ENCODE measurements around the gene ADGRB2.

The ADGRB2 gene

GRCh38 chr1:31796707-31797106, 32.6 kb upstream of the ADGRB2 start (continued):
- TF ChIP-seq PRDM6 (tag by site-specific recombination; IDR thresholded peaks at IDR 0.05) (no peak), ZNF610 (tag by site-specific recombination; IDR thresholded peaks at IDR 0.05; ENCODE audit: borderline replicate concordance) (no peak), ZSCAN23 (tag by site-specific recombination; IDR thresholded peaks at IDR 0.05) (no peak), KLF7 (tag by site-specific recombination; IDR thresholded peaks at IDR 0.05; ENCODE audit: borderline replicate concordance) (no peak), ZNF16 (tag by site-specific recombination; IDR thresholded peaks at IDR 0.05; ENCODE audit: low read depth) (no peak), REST (tag by site-specific recombination; IDR thresholded peaks at IDR 0.05) (no peak), KLF17 (tag by site-specific recombination; IDR thresholded peaks at IDR 0.05) (no peak), ZBTB26 (tag by site-specific recombination; optimal IDR thresholded peaks at IDR 0.05) (no peak), ZNF76 (tag by site-specific recombination; IDR thresholded peaks at IDR 0.05; ENCODE audit: borderline replicate concordance, low read depth) (no peak), ZNF600 (tag by site-specific recombination; IDR thresholded peaks at IDR 0.05) (no peak), PRDM4 (tag by site-specific recombination; IDR thresholded peaks at IDR 0.05) (no peak)

- no peak overlapping the region for H3K4me3 ChIP-seq (ENCODE audit: low read depth, low read length)
- ChIA-PET CTCF (interaction anchor here (1.1 kb wide), 1 partner anchor 247 kb away, joined by 4 read pairs; no protein-coding TSS in a partner anchor), POLR2A (no interaction called here)
- H3K36me3 ChIP-seq (ENCODE audit: control insufficient read depth in 2 of 2, insufficient read depth in 1 of 2, low read length in 2 of 2) = no peaks in the 10 kb centered on the region
- H3K27ac ChIP-seq (ENCODE audit: extremely low read depth, low read depth, low read length) = no peak overlapping the region
- H3K4me1 ChIP-seq (ENCODE audit: control insufficient read depth, insufficient read depth, low read length) = no peaks in the 10 kb centered on the region
- no peaks in the 10 kb centered on the region for H3K9me3 ChIP-seq (ENCODE audit: control insufficient read depth, insufficient read depth, low read depth, low read length)
- TF ChIP-seq ZIC2 (tag by site-specific recombination; IDR thresholded peaks at IDR 0.05) (peak; percentile 82), ZBTB26 (tag by site-specific recombination; optimal IDR thresholded peaks at IDR 0.05) (no peak), ZNF660 (tag by site-specific recombination; IDR thresholded peaks at IDR 0.05) (peak; percentile 49; the same call in 1 of the 2 replicates), ZEB2 (tag by site-specific recombination; IDR thresholded peaks at IDR 0.05) (peak; percentile 53), ZNF544 (tag by site-specific recombination; IDR thresholded peaks at IDR 0.05) (no peak), OSR2 (tag by site-specific recombination; IDR thresholded peaks at IDR 0.05) (no peak), ZNF654 (tag by site-specific recombination; IDR thresholded peaks at IDR 0.05; ENCODE audit: low read depth) (no peak), IKZF3 (tag by site-specific recombination; IDR thresholded peaks at IDR 0.05) (peak; percentile 42; the same call in 1 of the 2 replicates), ZNF433 (tag by site-specific recombination; IDR thresholded peaks at IDR 0.05; ENCODE audit: low read depth) (no peak), ZNF2 (tag by site-specific recombination; IDR thresholded peaks at IDR 0.05) (no peak), ZBTB20 (tag by site-specific recombination; IDR thresholded peaks at IDR 0.05) (no peak), ZBTB17 (tag by site-specific recombination; IDR thresholded peaks at IDR 0.05) (peak; percentile 72), ZFHX2 (tag by site-specific recombination; conservative IDR thresholded peaks at IDR 0.05) (no peak), SP7 (tag by site-specific recombination; IDR thresholded peaks at IDR 0.05) (peak; percentile 70; the same call in 1 of the 2 replicates), SCRT2 (tag by site-specific recombination; IDR thresholded peaks at IDR 0.05) (no peak)
Measured at GRCh38 chr1:31795801-31796621, 31.9 kb upstream of the ADGRB2 start.
